Measurements from ENCODE around the gene UTP15. TPM values are rescaled to one million over a fixed set of nuclear protein-coding genes. Genes with fewer than 3 reads are reported as not detected.

Gene UTP15
- total RNA-seq, 1 donor from 2014 or later, result 19.6 TPM

GRCh38 chr5:73587923-73588322 lies 22.4 kb downstream of the UTP15 start:
- Mint-ChIP-seq H3K9me3 (ENCODE audit: unreplicated experiment) (no peaks in the 10 kb centered on the region), H3K36me3 (ENCODE audit: unreplicated experiment) (no peaks in the 10 kb centered on the region), H3K27me3 (ENCODE audit: unreplicated experiment) (no peaks in the 10 kb centered on the region), H3K27ac (ENCODE audit: unreplicated experiment) (no peak overlapping the region), H3K4me3 (ENCODE audit: unreplicated experiment) (no peak overlapping the region), H3K4me1 (ENCODE audit: unreplicated experiment) (peaks cover 18% of the 10 kb centered on the region)
- DNase-seq (ENCODE audit: extremely low spot score, unreplicated experiment), result no peak
- no peak for TF ChIP-seq CTCF (IDR thresholded peaks at IDR 0.05)

GRCh38 chr5:73591102-73591695 lies 25.7 kb downstream of the UTP15 start:
- Mint-ChIP-seq H3K9me3 (ENCODE audit: unreplicated experiment) (no peaks in the 10 kb centered on the region), H3K27me3 (ENCODE audit: unreplicated experiment) (no peaks in the 10 kb centered on the region), H3K36me3 (ENCODE audit: unreplicated experiment) (no peaks in the 10 kb centered on the region), H3K27ac (ENCODE audit: unreplicated experiment) (no peak overlapping the region), H3K4me3 (ENCODE audit: unreplicated experiment) (no peak overlapping the region), H3K4me1 (ENCODE audit: unreplicated experiment) (peaks cover 26% of the 10 kb centered on the region)
- no peak for DNase-seq (ENCODE audit: extremely low spot score, unreplicated experiment)
- peak; percentile 91 for TF ChIP-seq CTCF (IDR thresholded peaks at IDR 0.05)

GRCh38 chr5:73591698-73592501 lies 26.4 kb downstream of the UTP15 start:
- Mint-ChIP-seq H3K9me3 (ENCODE audit: unreplicated experiment) (no peaks in the 10 kb centered on the region), H3K27me3 (ENCODE audit: unreplicated experiment) (no peaks in the 10 kb centered on the region), H3K4me1 (ENCODE audit: unreplicated experiment) (peaks cover 29% of the 10 kb centered on the region), H3K27ac (ENCODE audit: unreplicated experiment) (peak overlapping the region; percentile 39), H3K36me3 (ENCODE audit: unreplicated experiment) (no peaks in the 10 kb centered on the region), H3K4me3 (ENCODE audit: unreplicated experiment) (no peak overlapping the region)
- no peak for TF ChIP-seq CTCF (IDR thresholded peaks at IDR 0.05)
- no peak for DNase-seq (ENCODE audit: extremely low spot score, unreplicated experiment)

- Mint-ChIP-seq H3K27me3 (ENCODE audit: unreplicated experiment) (no peaks in the 10 kb centered on the region), H3K27ac (ENCODE audit: unreplicated experiment) (peak overlapping the region; percentile 39), H3K4me3 (ENCODE audit: unreplicated experiment) (no peak overlapping the region), H3K4me1 (ENCODE audit: unreplicated experiment) (peaks cover 29% of the 10 kb centered on the region), H3K9me3 (ENCODE audit: unreplicated experiment) (no peaks in the 10 kb centered on the region), H3K36me3 (ENCODE audit: unreplicated experiment) (no peaks in the 10 kb centered on the region)
- DNase-seq (ENCODE audit: extremely low spot score, unreplicated experiment), result no peak
- no peak for TF ChIP-seq CTCF (IDR thresholded peaks at IDR 0.05)
These were observed 27.0 kb downstream of the UTP15 start for GRCh38 chr5:73592551-73592950.

GRCh38 chr5:73596705-73597328 lies 31.3 kb downstream of the UTP15 start:
- Mint-ChIP-seq H3K27me3 (ENCODE audit: unreplicated experiment) (no peaks in the 10 kb centered on the region), H3K4me1 (ENCODE audit: unreplicated experiment) (peaks cover 22% of the 10 kb centered on the region), H3K9me3 (ENCODE audit: unreplicated experiment) (peaks cover 13% of the 10 kb centered on the region), H3K36me3 (ENCODE audit: unreplicated experiment) (peaks cover 5% of the 10 kb centered on the region), H3K4me3 (ENCODE audit: unreplicated experiment) (no peak overlapping the region), H3K27ac (ENCODE audit: unreplicated experiment) (no peak overlapping the region)
- no peak for DNase-seq (ENCODE audit: extremely low spot score, unreplicated experiment)
- peak; percentile 52 for TF ChIP-seq CTCF (IDR thresholded peaks at IDR 0.05)
